Vagina (tissue), 2 donors: ENCODE data around the gene TMEM164. TPM values are rescaled to one million over a fixed set of nuclear protein-coding genes. Genes with fewer than 3 reads are reported as not detected.

Source experiments
- DNase-seq, 2 donors: peaks; one replicate each; pipeline ENCODE4 v3.0.0-alpha.2; 2017; ENCODE audit errors: extremely low spot score in 2 of 2
- H3K27ac ChIP-seq: fragments of 200-600 bp; sonication (generic); one replicate; pipeline ENCODE4 v1.5.1; 2019
- H3K27me3 ChIP-seq: fragments of 200-600 bp; sonication (generic); one replicate; pipeline ENCODE4 v1.5.1; 2019
- H3K36me3 ChIP-seq, 2 donors: fragments of 200-600 bp; sonication (generic); one replicate each; pipeline ENCODE4 v1.5.1; 2017 to 2019
- H3K4me1 ChIP-seq: fragments of 200-600 bp; sonication (generic); one replicate; pipeline ENCODE4 v1.5.1; 2019
- H3K4me3 ChIP-seq, 2 donors: fragments of 200-600 bp; sonication (generic); 1 replicate in 1 of 2; 2 replicates in 1 of 2; pipeline ENCODE4 v1.5.1; 2016 to 2019
- H3K9me3 ChIP-seq: fragments of 200-600 bp; sonication (generic); one replicate; pipeline ENCODE4 v1.5.1; 2019
- POLR2A ChIP-seq, 2 donors: fragments of 450-650 bp; IDR thresholded peaks; one replicate each; pipeline ENCODE4 v1.6.1; 2017; ENCODE audit warnings: antibody characterized with exemption in 2 of 2, mild to moderate bottlenecking in 2 of 2, moderate library complexity in 2 of 2
- POLR2AphosphoS5 ChIP-seq, 2 donors: sonication (generic); formaldehyde crosslinking; IDR thresholded peaks; one replicate each; pipeline ENCODE4 v1.9.0; 2017; ENCODE audit warnings: antibody characterized with exemption in 2 of 2, mild to moderate bottlenecking in 2 of 2, low read depth in 1 of 2; ENCODE audit not compliant: insufficient read depth in 1 of 2
- intact Hi-C: fragments of 100-400 bp; cut with DNase I; formaldehyde crosslinking; loops from one replicate; pipeline ENCODE4 v1.15.1; 2023
- total RNA-seq: library from RNA; depleted of rRNA; stranded (reverse); fragments of >200 nt; gene quantifications from one replicate; pipeline ENCODE4 v1.2.3, GENCODE V29; 2016
- TF ChIP-seq, protein P1 (sequence below), 3 experiments: fragments of 450-650 bp in 2 of 3; fragments of 200-600 bp in 1 of 3; sonication (generic) in 1 of 3; IDR thresholded peaks; one replicate each; pipeline ENCODE4 v1.5.1; 2017 to 2019; ENCODE audit warnings: antibody characterized with exemption in 3 of 3, mild to moderate bottlenecking in 2 of 3, moderate library complexity in 2 of 3

Gene TMEM164
- total RNA-seq, 1 donor from 2014 or later: 10.8 TPM

DNA sequence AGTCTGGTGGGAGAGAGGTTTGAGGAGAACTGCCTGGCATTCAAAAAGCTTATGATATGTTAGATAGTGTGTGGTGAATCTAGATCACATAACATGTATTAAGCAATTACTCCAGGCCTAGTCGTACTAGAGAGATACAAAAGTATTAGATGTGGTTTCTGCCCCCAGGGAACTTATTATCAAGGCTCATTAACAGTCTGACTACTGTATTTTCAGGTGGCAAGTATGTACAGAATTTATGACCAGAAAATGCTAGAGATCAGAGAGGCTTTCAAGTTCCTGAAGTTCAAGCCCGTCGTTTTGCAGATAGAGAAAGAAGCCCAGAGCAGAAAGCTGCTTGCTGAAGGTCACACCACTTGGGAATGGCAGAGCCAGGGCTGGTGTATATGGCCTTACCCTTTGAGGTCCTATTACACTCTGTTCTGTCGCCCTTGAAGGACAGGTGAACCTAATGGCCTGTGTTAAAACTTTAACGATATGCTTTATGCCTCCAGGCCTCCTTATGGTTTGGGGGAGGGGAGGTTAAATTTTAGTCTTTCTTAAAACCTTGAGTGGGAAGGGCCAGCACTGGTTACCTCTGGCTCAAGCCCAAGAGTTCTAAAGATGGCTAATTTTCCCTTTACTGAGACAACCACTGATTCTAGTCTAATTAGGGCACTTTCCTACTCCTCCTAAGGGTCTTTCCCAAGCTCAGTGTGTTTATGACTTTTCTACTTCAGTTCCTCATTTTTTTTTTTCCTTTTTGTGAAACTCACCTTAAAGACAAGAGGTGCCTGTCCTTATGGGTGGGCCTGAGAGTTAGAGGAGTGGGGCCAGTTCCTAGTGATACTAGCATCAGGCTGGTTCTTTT is 19.9 kb downstream of the TMEM164 start:
- Histone ChIP-seq H3K4me3 (no peak overlapping the region), H3K27ac (no peak overlapping the region), H3K27me3 (no peaks in the 10 kb centered on the region), H3K9me3 (no peaks in the 10 kb centered on the region), H3K4me1 (peaks cover 6% of the 10 kb centered on the region), H3K36me3 (no peaks in the 10 kb centered on the region)
- TF ChIP-seq POLR2AphosphoS5 (IDR thresholded peaks at IDR 0.05; ENCODE audit: insufficient read depth in 1 of 2, low read depth in 1 of 2): no peak
- TF ChIP-seq, protein P1, sequence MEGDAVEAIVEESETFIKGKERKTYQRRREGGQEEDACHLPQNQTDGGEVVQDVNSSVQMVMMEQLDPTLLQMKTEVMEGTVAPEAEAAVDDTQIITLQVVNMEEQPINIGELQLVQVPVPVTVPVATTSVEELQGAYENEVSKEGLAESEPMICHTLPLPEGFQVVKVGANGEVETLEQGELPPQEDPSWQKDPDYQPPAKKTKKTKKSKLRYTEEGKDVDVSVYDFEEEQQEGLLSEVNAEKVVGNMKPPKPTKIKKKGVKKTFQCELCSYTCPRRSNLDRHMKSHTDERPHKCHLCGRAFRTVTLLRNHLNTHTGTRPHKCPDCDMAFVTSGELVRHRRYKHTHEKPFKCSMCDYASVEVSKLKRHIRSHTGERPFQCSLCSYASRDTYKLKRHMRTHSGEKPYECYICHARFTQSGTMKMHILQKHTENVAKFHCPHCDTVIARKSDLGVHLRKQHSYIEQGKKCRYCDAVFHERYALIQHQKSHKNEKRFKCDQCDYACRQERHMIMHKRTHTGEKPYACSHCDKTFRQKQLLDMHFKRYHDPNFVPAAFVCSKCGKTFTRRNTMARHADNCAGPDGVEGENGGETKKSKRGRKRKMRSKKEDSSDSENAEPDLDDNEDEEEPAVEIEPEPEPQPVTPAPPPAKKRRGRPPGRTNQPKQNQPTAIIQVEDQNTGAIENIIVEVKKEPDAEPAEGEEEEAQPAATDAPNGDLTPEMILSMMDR (IDR thresholded peaks at IDR 0.05): no peak
- no peak for TF ChIP-seq POLR2A (IDR thresholded peaks at IDR 0.05)
- intact Hi-C loops: no loop called here
- no peak for DNase-seq

- no peak for DNase-seq
- Histone ChIP-seq H3K4me1 (peaks cover 6% of the 10 kb centered on the region), H3K4me3 (no peak overlapping the region), H3K27ac (no peak overlapping the region), H3K36me3 (no peaks in the 10 kb centered on the region), H3K27me3 (no peaks in the 10 kb centered on the region), H3K9me3 (no peaks in the 10 kb centered on the region)
- intact Hi-C loops: no loop called here
- TF ChIP-seq POLR2AphosphoS5 (IDR thresholded peaks at IDR 0.05; ENCODE audit: insufficient read depth in 1 of 2, low read depth in 1 of 2): no peak
- TF ChIP-seq, protein P1 (IDR thresholded peaks at IDR 0.05): no peak
- TF ChIP-seq POLR2A (IDR thresholded peaks at IDR 0.05): no peak
These were observed 22.5 kb downstream of the TMEM164 start for GRCh38 chrX:110025395-110025794.

DNA sequence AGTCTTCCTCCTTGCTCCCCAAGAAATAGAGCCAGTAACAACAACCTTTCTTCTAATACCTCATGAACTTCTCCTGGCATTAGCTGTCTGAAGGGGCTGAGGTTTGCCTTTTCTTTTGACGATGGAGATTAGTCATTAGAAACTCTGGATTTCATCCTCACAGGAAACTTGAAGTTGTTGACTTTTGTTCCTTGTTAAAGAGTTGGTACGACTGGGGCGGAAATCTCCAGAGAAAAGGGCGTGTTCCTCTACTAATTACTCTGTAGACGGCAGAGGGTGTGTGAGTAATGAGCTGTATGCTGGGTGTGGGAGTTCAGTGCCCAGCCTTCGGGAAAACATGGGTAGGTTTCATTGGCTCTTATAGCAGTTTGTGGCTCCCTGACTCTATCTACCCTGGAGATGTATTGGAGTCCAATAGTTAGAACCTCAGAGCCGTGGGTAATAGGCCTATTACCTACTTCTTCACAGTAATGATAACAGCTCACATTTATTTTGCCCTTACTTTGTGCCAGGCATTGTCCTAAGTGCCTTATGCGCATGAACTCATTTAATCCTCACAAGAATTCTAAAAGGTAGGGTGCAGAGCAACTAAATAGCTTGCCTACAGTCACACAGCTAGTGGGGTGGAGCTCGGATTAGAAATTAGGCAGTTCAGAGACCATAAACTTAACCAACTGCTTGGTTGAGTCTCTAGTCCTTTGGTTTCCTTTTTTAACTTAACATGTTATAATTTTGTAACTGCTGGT is 23.4 kb downstream of the TMEM164 start:
- peak in 1 of 2 donors; percentile 23 for TF ChIP-seq POLR2AphosphoS5 (IDR thresholded peaks at IDR 0.05; ENCODE audit: insufficient read depth in 1 of 2, low read depth in 1 of 2)
- TF ChIP-seq, protein P1 (IDR thresholded peaks at IDR 0.05): no peak
- Histone ChIP-seq H3K27ac (peak overlapping the region; percentile 3), H3K9me3 (no peaks in the 10 kb centered on the region), H3K27me3 (no peaks in the 10 kb centered on the region), H3K36me3 (no peaks in the 10 kb centered on the region), H3K4me1 (peaks cover 5% of the 10 kb centered on the region), H3K4me3 (no peak overlapping the region)
- intact Hi-C loops: no loop called here
- DNase-seq: no peak

- Histone ChIP-seq H3K4me3 (no peak overlapping the region), H3K9me3 (no peaks in the 10 kb centered on the region), H3K4me1 (no peaks in the 10 kb centered on the region), H3K27me3 (no peaks in the 10 kb centered on the region), H3K36me3 (no peaks in the 10 kb centered on the region), H3K27ac (no peak overlapping the region)
- no peak for DNase-seq
- TF ChIP-seq POLR2AphosphoS5 (IDR thresholded peaks at IDR 0.05; ENCODE audit: insufficient read depth in 1 of 2, low read depth in 1 of 2) (no peak), POLR2A (IDR thresholded peaks at IDR 0.05) (no peak)
- TF ChIP-seq, protein P1 (IDR thresholded peaks at IDR 0.05): no peak
- intact Hi-C loops: no loop called here
These were observed 29.7 kb downstream of the TMEM164 start for GRCh38 chrX:110032534-110033147.
